GM21526 (cell line): ENCODE results near the gene MAT2A.

Experiments
- ATAC-seq: cut with Tn5 transposase; IDR thresholded peaks from one replicate; pipeline ENCODE4 v1.9.1; 2021; ENCODE audit warnings: moderate library complexity; ENCODE audit not compliant: unreplicated experiment, low FRiP score

Gene MAT2A

DNA sequence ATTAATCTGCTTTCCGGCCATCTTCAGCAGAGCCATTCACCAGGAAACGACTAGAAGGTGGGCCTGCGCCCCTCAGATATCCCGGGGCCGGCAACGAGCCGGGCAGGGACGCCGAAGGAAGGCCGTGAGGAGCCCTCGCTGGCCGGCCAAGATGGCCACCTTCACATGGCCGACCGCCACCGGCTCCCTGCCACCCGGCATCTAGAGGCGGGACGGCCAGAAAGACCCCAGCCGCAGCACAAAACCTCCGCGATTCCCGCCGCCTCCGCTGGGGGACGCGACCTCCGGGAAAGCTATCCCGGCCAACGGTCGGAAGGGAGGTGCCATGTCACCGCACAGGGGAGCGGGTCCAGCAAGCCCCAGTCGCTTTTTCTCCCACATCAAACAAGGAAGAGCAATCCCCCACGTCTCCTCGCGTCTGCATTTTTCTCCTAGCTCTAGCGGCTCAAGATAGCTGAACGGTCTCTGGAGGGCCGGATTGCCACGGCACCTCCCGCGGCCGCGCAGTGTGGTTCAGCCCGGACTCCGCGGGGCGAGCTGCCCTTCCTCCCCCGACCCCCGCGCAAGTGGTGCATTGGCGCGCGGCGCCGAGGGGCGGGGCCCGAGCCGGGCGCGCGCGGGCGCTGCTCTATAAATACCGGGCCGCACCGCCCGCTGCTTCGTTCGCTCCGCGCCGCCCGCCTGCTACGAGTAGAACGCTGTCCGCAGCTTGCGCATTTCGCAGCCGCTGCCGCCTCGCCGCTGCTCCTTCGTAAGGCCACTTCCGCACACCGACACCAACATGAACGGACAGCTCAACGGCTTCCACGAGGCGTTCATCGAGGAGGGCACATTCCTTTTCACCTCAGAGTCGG lies at the start of gene MAT2A:
MAT2A (plus strand) TSS at position 662 of the 854 bp plus-strand sequence; CDS start at position 782, 120 bp downstream.
- peak; percentile 67 for ATAC-seq

- ATAC-seq = no peak
Measured at GRCh38 chr2:85490861-85491755, 47.9 kb upstream of the MAT2A start.

DNA sequence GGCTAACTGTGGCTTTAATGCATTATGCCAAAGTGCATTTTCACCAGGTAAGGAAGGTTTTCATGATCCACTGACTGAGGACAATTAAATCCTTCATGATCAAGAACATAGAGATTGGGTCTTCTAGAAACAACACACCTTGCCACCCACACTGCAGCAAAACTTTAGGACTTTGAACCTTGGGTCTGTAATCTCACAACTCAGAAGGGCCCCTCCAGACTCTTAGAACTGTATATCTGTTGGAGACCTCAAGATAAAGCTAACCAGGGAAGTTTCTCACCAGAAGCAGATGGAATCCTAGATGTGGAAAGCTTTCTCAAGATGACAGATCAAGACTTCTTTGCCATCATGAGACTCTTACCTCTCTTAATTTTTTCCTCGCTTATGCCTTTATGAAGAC lies 42.5 kb upstream of the MAT2A start:
- ATAC-seq = no peak

GRCh38 chr2:85497944-85498630 lies 40.9 kb upstream of the MAT2A start:
- ATAC-seq = no peak

GRCh38 chr2:85501248-85501647 lies 37.7 kb upstream of the MAT2A start:
- no peak for ATAC-seq

GRCh38 chr2:85502720-85503119 lies 36.2 kb upstream of the MAT2A start:
- ATAC-seq = no peak

- ATAC-seq = no peak
Measured at GRCh38 chr2:85503168-85503850, 35.7 kb upstream of the MAT2A start.

- no peak for ATAC-seq
Measured at GRCh38 chr2:85503851-85504777, 34.9 kb upstream of the MAT2A start.

DNA sequence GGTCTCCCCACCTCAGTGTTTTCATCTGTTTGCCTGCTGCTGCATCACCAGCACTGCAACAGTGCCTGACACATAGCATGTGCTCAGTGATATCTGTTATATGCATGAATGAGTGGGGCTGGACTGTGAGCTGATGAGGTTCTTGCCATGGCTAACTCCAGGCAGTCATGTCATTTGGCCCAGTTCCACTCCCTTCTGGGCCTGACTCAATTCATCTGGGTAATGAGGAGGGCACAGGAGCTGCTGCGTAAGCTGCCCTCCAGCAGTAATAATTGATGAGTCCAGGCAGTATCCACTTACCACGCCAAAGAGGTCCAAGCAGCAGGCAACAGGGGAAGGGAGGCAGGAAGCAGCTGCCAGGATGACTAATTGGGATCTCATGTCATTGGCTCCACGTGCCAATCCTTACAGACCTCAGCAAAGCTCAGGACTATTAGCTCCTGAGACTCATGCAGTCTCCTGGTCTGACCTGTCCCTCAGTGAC lies 34.1 kb upstream of the MAT2A start:
- ATAC-seq = no peak

DNA sequence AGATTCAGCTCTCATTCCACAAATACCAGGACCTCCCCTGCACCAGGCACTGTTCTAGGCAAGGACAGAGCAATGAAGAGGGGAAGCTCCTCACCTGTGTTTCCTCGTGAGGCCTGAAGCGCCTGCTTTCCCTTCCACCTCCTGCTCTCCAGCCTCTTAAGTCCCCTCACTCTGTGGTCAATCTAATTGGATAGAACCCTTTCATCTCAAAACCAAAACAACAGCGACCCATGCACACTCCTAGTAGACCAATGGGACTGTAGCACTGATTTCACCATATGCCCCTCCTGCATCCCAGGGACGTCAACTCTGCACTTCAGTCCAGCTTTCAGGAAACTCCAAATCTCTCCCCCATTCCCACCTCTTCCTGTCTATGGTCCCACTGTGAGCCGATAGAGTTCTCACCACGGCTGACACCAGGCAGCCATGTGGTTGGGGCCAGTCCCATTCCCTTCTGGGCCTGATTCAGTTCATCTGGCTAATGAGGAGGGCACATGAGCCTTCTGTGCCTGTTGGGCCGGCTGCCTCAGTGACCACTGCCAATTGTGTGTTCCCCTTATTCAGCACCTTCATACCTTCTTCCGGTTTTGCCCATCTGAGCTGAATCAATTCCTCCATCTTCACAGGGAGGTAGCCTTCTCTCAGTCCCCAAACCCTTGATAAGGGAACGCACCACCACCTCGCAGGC lies 33.3 kb upstream of the MAT2A start:
- ATAC-seq = no peak

GRCh38 chr2:85506768-85507181 lies 32.2 kb upstream of the MAT2A start:
- no peak for ATAC-seq

DNA sequence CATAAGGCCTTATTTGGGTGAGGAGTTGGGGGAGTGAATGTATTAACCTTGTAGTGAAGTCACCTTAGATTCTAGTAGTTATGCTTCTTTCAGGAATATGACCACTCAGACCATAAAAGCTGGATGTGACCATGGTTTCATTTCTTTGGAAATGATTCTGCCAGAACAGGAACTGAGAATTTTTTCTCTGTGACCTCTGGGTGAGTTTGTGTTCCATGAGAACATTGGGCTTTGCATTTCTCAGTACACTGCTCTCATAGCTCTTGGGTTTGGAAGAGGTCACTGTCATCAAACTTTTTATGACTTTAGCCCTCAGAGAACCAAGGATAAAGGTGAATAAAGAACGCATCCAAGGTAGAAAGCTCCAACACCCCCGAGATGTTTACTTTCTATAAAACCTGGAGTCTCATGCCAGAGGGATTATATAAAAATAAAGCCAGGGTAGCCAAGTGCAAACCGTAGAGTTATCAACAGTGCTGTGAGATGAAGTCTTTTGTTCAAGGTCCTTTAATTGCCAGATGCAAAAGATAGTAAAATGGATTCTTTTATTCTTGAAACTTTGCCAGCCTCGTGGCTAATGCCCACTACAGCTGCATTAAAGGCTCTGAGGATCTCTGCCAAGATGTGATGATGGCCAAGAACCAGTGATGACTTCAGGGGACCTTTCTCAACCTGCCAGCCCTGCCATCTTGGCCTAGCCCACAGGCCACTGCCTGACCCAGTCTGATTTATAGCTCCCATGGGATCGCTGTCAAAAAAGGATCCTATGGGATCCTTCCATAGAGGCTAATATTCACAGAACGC lies 27.8 kb upstream of the MAT2A start:
- no peak for ATAC-seq

DNA sequence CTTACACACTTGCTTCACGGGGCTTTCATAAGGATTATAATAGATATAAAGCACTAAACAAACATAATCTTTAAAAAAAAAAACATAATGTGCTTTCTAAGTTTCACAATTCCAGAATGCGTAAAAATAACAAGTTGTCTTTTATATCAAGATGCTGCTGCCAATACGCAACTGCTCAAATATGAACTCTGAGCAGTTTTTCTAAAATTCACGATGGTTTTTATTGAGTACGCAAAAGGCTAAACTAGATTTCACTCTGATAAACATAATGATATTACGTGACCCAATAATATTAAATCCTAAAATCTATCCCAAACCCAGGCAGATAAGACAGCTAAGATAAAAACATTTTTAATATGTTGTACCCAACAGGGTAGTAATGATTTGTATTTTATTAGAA lies 24.6 kb upstream of the MAT2A start:
- ATAC-seq = no peak

DNA sequence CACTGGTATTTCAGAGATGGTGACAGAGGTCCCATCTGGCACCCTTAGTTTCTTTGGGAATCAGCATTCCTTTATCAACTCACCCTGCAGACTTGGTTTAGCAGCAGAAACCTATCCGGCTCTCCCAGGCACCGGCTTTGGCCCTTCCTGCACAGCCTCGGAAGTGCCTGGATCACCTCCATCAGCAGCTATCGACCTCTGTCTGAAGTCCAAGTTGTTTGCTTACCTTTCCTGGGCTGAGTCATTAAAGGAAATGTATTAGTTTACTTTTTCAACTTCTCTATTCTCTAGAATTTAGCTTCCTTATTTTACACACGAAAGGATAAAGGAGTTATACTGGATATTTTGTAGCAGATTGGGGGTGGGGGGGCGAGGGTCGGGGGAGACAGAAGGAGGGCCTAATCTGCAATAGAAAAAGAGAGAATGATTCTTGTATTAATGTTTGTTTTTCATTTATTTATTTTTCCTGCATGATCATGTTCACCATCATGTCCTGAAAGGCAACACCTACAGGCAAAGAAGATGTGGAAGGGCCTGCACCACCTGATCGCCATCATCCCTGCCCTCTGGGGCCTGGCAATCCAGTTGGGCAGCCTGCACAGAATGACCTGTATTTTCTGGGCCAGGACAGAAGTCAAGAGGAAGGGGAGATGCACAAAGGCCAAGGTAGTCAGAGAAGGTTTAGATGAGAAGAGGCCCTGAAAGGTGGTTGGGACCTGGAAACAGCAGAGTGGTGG lies 22.1 kb upstream of the MAT2A start:
- ATAC-seq = no peak

GRCh38 chr2:85522090-85522647 lies 16.8 kb upstream of the MAT2A start:
- no peak for ATAC-seq

DNA sequence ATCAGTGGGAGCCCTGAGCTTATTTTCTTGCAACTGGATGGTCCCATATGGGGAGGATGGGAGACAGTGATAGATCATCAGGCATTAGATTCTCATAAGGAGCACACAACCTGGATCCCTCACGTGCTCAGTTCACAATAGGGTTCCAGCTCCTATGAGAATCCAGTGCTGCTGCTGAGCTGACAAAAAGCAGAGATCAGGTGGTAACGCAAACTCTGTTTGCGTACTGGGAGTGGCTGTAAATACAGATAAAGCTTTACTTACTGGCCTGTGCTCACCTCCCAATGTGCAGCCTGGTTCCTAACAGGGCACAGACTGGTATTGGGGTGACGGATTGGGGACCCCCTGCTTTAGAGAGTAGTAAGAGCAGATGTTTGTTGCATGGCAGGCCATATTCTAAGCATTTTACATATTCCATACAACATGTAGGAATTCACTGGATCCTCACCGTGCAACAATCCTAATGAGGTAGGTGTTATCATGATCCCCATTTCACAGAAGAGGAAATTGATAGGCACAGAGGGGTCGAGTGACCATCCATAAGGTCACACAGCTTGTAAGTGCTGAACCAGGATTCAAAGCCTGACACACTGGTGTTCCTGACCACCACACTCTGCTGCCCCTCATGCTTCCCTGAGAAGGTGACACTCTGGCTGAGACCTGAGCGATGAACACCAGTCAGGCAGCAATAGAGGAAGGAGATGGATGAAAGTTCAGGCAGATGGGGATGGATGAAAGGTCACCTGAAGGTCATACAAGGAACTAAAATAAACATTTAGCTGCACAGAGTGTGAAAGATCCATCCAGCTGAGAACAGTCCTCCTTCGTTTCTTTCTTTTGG lies 15.7 kb upstream of the MAT2A start:
- ATAC-seq = no peak
